WTC11 (cell line): ENCODE data around the gene USP37. TPM values are rescaled to one million over a fixed set of nuclear protein-coding genes. Genes with fewer than 3 reads are reported as not detected.

Experiments
- ATAC-seq: fragments of 200-7000 bp; cut with Tn5 transposase; 2 replicates; pipeline ENCODE4 v1.10.0; 2021; ENCODE audit warnings: mild to moderate bottlenecking, moderate library complexity
- CTCF ChIA-PET: fragments of 300-600 bp; sonication (Branson Sonifier 250); formaldehyde crosslinking; loops from one replicate; lab custom pipeline; 2021; ENCODE audit warnings: antibody characterized with exemption; lab: Charles Lee
- POLR2A ChIA-PET: fragments of 350-600 bp; sonication (Branson Sonifier 250); formaldehyde crosslinking; loops from one replicate; lab custom pipeline; 2021; ENCODE audit warnings: antibody characterized with exemption; lab: Charles Lee
- DNase-seq: peaks from one replicate; pipeline ENCODE4 v3.0.0; 2021; ENCODE audit warnings: low spot score
- H3K27ac Mint-ChIP-seq: 2 replicates; pipeline ENCODE4 v1.8.0; 2021; ENCODE audit warnings: mixed read lengths
- H3K27me3 Mint-ChIP-seq: 2 replicates; pipeline ENCODE4 v1.8.0; 2021; ENCODE audit warnings: low read depth, mild to moderate bottlenecking, moderate library complexity, mixed read lengths
- H3K36me3 Mint-ChIP-seq: 2 replicates; pipeline ENCODE4 v1.8.0; 2021; ENCODE audit warnings: mixed read lengths
- H3K4me1 Mint-ChIP-seq: 2 replicates; pipeline ENCODE4 v1.8.0; 2022; ENCODE audit warnings: mixed read lengths
- H3K4me3 Mint-ChIP-seq: 2 replicates; pipeline ENCODE4 v1.8.0; 2021; ENCODE audit warnings: mild to moderate bottlenecking, moderate library complexity, mixed read lengths
- H3K9me3 Mint-ChIP-seq: 2 replicates; pipeline ENCODE4 v1.8.0; 2021; ENCODE audit warnings: mixed read lengths
- AR ChIP-seq: fragments of 250-450 bp; sonication (Bioruptor Pico); IDR thresholded peaks from 2 replicates; pipeline ENCODE4 v1.9.0; 2021; ENCODE audit warnings: mild to moderate bottlenecking
- ARID4B ChIP-seq: sonication (generic); formaldehyde crosslinking; IDR thresholded peaks from 2 replicates; pipeline ENCODE4 v1.8.0; 2023; ENCODE audit warnings: missing genetic modification reagents, mild to moderate bottlenecking, borderline replicate concordance
- ATF2 ChIP-seq: sonication (generic); formaldehyde crosslinking; IDR thresholded peaks from 2 replicates; pipeline ENCODE4 v1.8.1; 2022; ENCODE audit warnings: low read depth, missing genetic modification reagents, borderline replicate concordance
- CBFB ChIP-seq: sonication (generic); formaldehyde crosslinking; IDR thresholded peaks from 2 replicates; pipeline ENCODE4 v1.8.1; 2022; ENCODE audit warnings: mild to moderate bottlenecking, low read depth, missing genetic modification reagents
- GABPB1 ChIP-seq: sonication (generic); formaldehyde crosslinking; IDR thresholded peaks from 2 replicates; pipeline ENCODE4 v1.8.1; 2023; ENCODE audit warnings: mild to moderate bottlenecking, missing genetic modification reagents
- HMGXB4 ChIP-seq: sonication (generic); formaldehyde crosslinking; IDR thresholded peaks from 2 replicates; pipeline ENCODE4 v1.8.1; 2023; ENCODE audit warnings: mild to moderate bottlenecking, moderate library complexity, missing genetic modification reagents
- NFATC4 ChIP-seq: fragments of 250-450 bp; sonication (Bioruptor Pico); IDR thresholded peaks from 2 replicates; pipeline ENCODE4 v1.9.0; 2021; ENCODE audit warnings: mild to moderate bottlenecking
- OVOL2 ChIP-seq: fragments of 250-450 bp; sonication (Bioruptor Pico); IDR thresholded peaks from 2 replicates; pipeline ENCODE4 v1.9.0; 2021; ENCODE audit warnings: mild to moderate bottlenecking, borderline replicate concordance
- PRRX2 ChIP-seq: fragments of 250-450 bp; sonication (Bioruptor Pico); IDR thresholded peaks from 2 replicates; pipeline ENCODE4 v1.8.0; 2021; ENCODE audit warnings: mild to moderate bottlenecking
- TCF7 ChIP-seq: sonication (generic); formaldehyde crosslinking; IDR thresholded peaks from 2 replicates; pipeline ENCODE4 v1.8.0; 2022; ENCODE audit warnings: mild to moderate bottlenecking, low read depth, missing genetic modification reagents, moderate library complexity
- TP53 ChIP-seq: sonication (generic); formaldehyde crosslinking; IDR thresholded peaks from 2 replicates; pipeline ENCODE4 v1.8.1; 2023; ENCODE audit warnings: mild to moderate bottlenecking, missing genetic modification reagents
- USF2 ChIP-seq: sonication (generic); formaldehyde crosslinking; IDR thresholded peaks from 2 replicates; pipeline ENCODE4 v1.8.1; 2023; ENCODE audit warnings: mild to moderate bottlenecking, missing genetic modification reagents, moderate library complexity
- ZNF263 ChIP-seq: sonication (generic); formaldehyde crosslinking; IDR thresholded peaks from 2 replicates; pipeline ENCODE4 v1.8.1; 2022; ENCODE audit warnings: low read depth, mild to moderate bottlenecking, moderate library complexity, missing genetic modification reagents
- ZNF416 ChIP-seq: fragments of 250-450 bp; sonication (Bioruptor Pico); IDR thresholded peaks from 2 replicates; pipeline ENCODE4 v1.9.0; 2021; ENCODE audit warnings: mild to moderate bottlenecking, inconsistent platforms
- ZNF512 ChIP-seq: sonication (generic); formaldehyde crosslinking; IDR thresholded peaks from 2 replicates; pipeline ENCODE4 v1.8.1; 2022; ENCODE audit warnings: missing genetic modification reagents, borderline replicate concordance
- ZSCAN18 ChIP-seq: fragments of 250-450 bp; sonication (Bioruptor Pico); IDR thresholded peaks from 2 replicates; pipeline ENCODE4 v2.1.2; 2022; ENCODE audit warnings: mild to moderate bottlenecking, moderate library complexity
- total RNA-seq: library from RNA; stranded (reverse); gene quantifications from 3 replicates; pipeline ENCODE4 v1.2.3, GENCODE V29; 2021

Gene USP37
- total RNA-seq, 1 experiment from 2014 or later: 21.6 TPM

- ChIA-PET POLR2A (no interaction called here), CTCF (interaction anchor here (0.9 to 1.4 kb wide), 3 partner anchors 9 to 44 kb away, joined by 4 to 19 read pairs (median 4); no protein-coding TSS in a partner anchor)
- Mint-ChIP-seq H3K27me3 (no peaks in the 10 kb centered on the region), H3K9me3 (no peaks in the 10 kb centered on the region), H3K4me1 (peaks cover 31% of the 10 kb centered on the region), H3K27ac (peak overlapping the region; percentile 100), H3K4me3 (peak overlapping the region; percentile 52), H3K36me3 (peaks cover 23% of the 10 kb centered on the region)
- DNase-seq (no peak), ATAC-seq (peak; percentile 90)
- TF ChIP-seq ZNF263 (CRISPR knock-in tag): no peak
- TF ChIP-seq ATF2 (CRISPR knock-in tag): no peak
- no peak for TF ChIP-seq USF2 (CRISPR knock-in tag)
- no peak for TF ChIP-seq NFATC4 (CRISPR knock-in tag)
These were observed 66.5 kb downstream of the USP37 start for GRCh38 chr2:218501665-218502064.

- H3K27ac Mint-ChIP-seq: peak overlapping the region; percentile 100
- DNase-seq: no peak
- H3K4me1 Mint-ChIP-seq: peaks cover 31% of the 10 kb centered on the region
- TF ChIP-seq ARID4B (CRISPR knock-in tag): no peak
- no peak for TF ChIP-seq PRRX2 (CRISPR knock-in tag)
- no peak for TF ChIP-seq TCF7 (CRISPR knock-in tag)
- TF ChIP-seq ZNF512 (CRISPR knock-in tag): no peak
- no peak for TF ChIP-seq AR (CRISPR knock-in tag)
- TF ChIP-seq USF2 (CRISPR knock-in tag): no peak
- no peak for TF ChIP-seq GABPB1 (CRISPR knock-in tag)
- no peak for TF ChIP-seq HMGXB4 (CRISPR knock-in tag)
- TF ChIP-seq OVOL2 (CRISPR knock-in tag): no peak
- TF ChIP-seq TP53 (CRISPR knock-in tag): no peak
- no peak for TF ChIP-seq ZNF416 (CRISPR knock-in tag)
- no peak for TF ChIP-seq CBFB (CRISPR knock-in tag)
- no peak for TF ChIP-seq ZSCAN18 (CRISPR knock-in tag)
- TF ChIP-seq, all 79 proteins: peak for 0
- Mint-ChIP-seq H3K27me3 (no peaks in the 10 kb centered on the region), H3K36me3 (peaks cover 20% of the 10 kb centered on the region), H3K4me3 (no peak overlapping the region), H3K9me3 (no peaks in the 10 kb centered on the region)
- ChIA-PET POLR2A (no interaction called here), CTCF (interaction anchor here (0.6 to 1.4 kb wide), 2 partner anchors 17 to 28 kb away, joined by 4 to 19 read pairs; no protein-coding TSS in a partner anchor)
- no peak for ATAC-seq
These were observed 67.6 kb downstream of the USP37 start for GRCh38 chr2:218500501-218501060.
